ENCODE measurements around the gene TBPL1.
"Not testable (repeated sequence)": the region's sequence is repeated elsewhere in the genome, so short reads cannot be mapped to it uniquely, and the experiment has no call there.

Gene TBPL1

GRCh38 chr6:133953634-133954415 lies 801 bp downstream of the TBPL1 start:
- no peak for DNase-seq (ENCODE audit: low read depth in 2 of 2)

DNA sequence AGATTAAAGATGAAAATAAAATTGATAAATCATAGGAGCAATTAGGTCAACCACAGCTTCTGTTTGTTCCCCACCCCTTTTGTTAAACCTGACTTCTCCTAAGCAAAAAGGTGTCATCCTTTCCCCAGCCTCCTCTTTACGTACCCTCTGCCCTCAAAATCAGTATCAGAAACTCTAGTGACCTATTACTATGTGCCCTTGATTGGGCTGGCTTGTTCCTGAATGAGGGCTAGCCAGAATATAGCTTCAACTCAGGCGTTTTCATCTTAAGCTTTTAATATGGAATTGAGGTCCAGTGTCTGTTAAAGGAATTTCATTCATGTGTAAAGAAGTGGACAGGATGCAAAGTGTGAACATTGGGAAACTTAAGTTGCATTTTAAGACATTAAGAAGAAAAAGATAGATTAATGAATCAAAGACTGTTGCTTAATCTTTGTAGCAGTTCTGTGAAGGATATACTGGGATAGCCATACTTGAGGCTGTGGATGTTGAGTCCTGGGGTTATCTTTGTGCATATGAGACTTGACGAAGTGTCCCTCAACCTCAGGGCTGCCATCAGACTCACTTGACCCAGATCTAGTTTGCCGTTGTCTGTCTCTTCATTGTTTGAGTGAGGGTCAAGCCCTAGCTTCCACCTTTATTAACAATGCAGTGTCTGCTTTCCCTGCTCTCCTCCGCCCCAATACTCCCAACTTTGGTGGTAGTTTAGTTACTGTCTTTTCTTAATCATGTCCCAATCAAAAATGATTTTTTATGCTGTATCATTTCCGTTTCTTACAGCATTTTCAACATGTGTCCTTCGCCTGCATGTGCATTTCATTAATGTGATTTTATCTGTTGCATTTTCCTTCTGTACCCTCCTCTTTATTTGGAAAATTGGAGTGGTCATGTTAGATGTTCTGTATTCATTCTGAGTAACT lies 1.9 kb downstream of the TBPL1 start:
- no peak for DNase-seq (ENCODE audit: low read depth in 2 of 2)

- no peak for DNase-seq (ENCODE audit: low read depth in 2 of 2)
Measured at GRCh38 chr6:133955582-133956415, 2.8 kb downstream of the TBPL1 start.

GRCh38 chr6:133956416-133957049 lies 3.5 kb downstream of the TBPL1 start:
- no peak for DNase-seq (ENCODE audit: low read depth in 2 of 2)

DNA sequence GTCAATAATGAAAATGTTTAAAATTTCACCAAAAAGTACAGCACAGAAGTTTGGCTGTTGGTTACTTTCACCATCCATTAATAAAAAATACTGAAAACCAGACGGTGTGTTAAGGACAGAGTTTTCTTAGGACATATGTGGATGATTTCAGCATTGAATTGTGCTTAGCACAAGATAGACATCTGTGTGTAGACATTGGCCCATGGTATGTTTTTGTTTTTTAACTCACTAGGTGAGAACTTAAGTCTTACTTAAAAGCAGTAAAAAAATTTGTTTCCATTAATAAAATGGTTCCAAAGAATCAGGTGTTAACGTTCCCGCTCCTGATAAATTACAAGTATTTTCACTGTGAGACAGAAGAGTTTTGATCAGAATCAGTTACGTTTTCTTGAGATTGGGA lies 4.2 kb downstream of the TBPL1 start:
- DNase-seq (ENCODE audit: low read depth in 2 of 2) = no peak

- DNase-seq (ENCODE audit: low read depth in 2 of 2) = no peak
Measured at GRCh38 chr6:133957780-133958242, 4.8 kb downstream of the TBPL1 start.

DNA sequence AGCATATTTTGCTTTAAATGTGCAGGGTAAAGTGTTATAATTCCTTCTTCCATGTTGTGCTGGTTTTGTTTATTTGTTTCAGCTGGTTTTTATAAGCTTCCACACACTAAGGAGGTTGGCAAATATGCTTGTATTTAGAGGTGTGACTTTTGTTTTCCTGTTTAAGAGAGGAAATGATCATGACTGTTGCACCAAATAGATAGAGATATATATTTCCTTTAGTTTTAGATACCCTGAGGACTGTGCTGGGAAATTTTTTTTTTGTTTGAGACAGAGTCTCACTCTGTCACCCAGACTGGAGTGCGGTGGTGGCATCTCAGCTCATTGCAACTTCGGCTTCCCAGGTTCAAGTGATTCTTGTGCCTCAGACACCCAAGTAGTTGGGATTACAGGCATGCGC lies 5.8 kb downstream of the TBPL1 start:
- no peak for DNase-seq (ENCODE audit: low read depth in 2 of 2)

- no peak for DNase-seq (ENCODE audit: low read depth in 2 of 2)
Measured at GRCh38 chr6:133959667-133960368, 6.8 kb downstream of the TBPL1 start.

DNA sequence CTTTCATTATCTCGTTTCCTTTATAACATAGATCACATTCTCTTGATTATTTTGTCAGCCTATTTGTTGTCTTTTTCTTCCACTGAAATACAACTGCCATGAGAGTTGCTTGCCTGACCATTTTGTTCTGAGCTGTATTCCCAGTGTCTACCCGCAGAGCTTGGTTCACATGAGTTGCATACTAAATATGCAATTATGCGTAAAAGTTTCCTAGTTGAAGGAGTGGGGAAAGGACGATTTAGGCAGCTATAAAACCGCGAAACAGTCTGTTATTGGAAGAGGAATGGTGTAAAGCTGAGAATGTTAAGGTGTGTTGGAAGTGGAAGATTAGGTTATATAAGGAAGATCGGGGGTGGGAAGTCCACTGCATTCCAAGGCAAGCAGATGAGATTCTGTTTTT lies 8.8 kb downstream of the TBPL1 start:
- DNase-seq (ENCODE audit: low read depth in 2 of 2) = no peak

DNA sequence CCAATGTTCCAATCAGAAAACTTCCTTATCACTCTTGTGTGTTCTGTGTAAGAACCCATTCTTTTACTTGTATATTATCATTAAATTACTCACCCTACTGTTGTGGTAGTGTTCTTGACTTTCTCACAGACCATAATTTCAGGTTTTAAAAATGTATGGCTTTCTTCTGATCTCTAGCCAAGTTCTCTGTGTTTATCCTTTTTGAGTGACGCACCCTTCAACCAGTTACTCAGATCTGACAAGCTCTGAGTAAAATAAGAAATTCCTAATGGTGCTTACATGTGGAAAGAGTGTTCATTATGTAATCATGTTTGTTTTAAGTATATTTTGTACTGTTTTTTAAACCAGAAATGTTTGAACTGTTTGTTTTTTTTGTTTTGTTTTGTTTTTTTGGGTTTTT lies 11.0 kb downstream of the TBPL1 start:
- no peak for DNase-seq (ENCODE audit: low read depth in 2 of 2)

DNA sequence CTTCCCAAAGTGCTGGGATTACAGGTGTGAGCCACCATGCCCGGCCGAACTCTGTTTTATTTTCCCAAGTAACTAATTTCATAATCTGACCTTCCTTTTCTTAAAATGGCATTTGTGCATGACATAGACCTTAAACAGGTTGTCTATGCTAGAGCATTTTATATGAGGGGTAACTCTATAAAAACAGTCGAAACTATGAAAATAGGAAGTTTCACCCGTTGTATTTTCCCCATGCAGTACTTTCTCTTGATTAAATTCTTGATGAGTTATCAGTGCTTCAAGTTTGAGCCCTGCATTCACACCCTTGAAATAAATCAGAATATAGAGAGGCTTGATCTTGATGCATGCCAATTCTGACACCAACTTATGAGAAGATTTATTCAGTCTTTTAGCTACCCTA lies 11.7 kb downstream of the TBPL1 start:
- no peak for DNase-seq (ENCODE audit: low read depth in 2 of 2)

DNA sequence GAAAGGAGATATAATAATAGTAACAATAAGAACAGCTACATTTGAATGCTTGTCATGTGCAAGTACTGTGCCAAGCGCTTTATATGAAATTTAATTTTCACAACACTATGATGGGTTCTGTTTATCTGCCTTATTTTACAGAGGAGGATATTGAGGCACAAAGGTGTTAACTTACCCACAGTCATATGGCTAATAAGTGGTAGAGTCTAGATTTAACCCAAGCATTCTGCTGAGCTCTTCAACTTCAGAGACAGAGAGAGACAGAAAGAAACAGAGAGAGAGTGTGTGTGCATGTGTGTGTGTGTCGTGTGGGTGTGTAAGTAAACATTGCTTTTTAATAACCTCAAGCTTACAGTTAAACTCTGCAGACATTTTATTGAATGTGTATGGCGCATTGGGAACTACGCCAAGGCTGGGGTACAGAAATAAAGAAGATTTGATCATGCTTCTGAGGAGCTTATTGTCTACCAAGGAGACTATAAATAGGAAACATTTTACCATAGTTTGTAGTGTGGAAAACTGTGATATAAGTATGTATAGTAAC lies 12.9 kb downstream of the TBPL1 start:
- no peak for DNase-seq (ENCODE audit: low read depth in 2 of 2)

DNA sequence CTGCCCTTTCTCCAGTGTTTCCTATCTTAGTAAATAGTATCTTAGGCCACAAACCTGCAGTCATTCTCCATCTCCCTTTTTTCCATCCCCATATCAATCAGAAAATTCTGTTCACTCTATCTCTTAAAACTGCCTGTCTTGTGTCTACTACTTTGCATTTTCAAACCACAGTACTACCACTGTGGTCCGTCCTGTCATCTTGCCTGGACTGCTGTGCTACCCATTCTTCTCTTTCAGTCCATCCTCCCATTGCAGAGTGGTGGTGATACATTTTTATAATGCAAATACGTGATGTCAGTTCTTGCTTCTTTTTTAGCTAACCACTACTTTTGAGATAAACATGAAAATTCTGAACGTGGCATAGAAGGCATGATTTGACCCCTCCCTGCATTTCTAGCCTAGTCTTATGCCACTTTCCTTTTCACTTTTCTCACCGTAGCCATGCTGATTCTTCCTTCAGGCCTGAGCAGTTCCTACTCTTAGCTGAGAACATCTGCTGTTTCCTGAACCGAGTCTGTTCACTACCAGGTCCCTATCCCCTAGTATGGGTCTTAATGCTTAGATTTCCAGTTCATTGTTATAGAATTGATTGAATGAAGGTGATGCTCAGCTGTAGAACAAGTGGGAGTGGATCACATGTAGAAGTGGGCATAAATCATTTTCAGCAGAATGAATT lies 13.8 kb downstream of the TBPL1 start:
- no peak for DNase-seq (ENCODE audit: low read depth in 2 of 2)

DNA sequence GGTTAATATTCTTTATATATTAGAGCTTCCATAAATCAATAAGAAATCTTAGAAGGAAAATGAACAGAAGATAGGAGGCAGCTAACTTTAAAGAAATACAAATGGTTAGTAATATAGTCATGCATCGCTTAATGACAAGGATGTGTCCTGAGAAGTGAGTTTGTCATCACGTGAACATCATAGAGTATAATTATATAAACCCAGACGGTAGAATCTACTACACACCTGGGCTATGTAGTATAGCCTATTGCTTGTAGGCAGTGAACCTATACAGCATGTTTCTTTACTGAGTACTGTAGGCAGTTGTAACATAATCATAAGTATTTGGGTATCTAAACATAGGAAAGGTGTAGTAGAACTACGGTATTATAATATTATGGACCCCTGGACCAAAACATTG lies 14.3 kb downstream of the TBPL1 start:
- no peak for DNase-seq (ENCODE audit: low read depth in 2 of 2)

DNA sequence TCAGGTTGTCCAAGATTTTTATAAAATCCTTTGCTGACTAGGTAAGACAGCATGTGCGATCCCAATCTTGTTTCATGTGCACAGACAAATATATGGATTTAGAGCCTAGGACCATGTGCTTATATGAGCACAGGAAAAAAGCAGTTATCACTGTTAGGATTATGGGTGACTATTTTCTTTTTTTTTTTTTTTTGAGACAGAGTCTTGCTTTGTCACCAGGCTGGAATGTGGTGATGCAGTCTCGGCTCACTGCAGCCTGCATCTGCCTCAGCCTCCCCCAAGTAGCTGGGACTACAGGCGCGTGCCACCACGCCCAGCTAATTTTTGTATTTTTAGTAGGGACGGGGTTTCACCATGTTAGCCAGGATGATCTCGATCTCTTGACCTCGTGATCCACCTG lies 14.8 kb downstream of the TBPL1 start:
- DNase-seq (ENCODE audit: low read depth in 2 of 2) = not testable (repeated sequence)

DNA sequence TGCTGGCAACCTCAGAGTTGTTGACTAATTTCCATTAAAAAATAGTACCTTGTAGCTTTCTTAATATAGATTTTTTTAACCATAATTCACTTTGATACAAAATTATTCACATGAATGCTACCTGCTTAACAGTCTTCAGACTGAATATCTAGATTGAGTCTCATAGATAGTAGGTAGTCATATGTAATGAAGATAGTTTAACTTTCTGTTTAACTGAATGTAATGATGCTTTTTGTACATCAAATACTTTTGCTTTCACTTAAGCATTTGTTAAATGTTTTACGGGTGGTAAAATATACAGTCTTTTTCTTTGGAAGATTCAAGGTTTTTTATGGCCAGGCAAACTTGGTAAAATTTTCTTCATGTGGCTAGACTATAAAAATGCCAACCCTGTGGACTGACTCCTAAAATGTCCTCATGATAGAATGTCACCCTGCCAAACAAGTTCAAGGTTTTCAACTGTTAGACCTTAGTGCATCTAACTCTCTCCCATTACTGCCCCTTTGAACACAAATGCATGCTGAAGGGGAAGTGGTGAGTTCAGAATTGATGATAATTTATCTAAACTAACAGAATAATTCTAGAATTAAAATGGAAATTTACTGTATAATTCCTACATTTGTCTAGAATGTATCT lies 16.4 kb downstream of the TBPL1 start:
- DNase-seq (ENCODE audit: low read depth in 2 of 2) = no peak

DNA sequence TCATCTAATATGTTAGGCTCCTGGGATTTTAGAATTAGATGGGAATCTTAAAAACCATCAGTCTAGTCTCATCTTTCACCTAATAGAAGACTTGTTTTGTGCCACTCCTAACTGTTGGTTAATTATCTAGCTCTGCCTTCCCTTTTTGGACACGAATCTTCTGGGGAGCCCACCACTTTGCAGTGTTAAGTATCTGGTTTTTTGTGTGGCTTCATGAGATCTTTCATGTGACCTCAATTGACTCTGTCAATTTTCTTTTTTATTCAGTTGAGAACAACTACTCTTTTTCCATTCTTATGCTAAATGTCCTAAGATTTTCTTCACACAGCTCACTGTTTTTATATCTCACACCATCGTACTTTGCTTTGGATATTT lies 16.9 kb downstream of the TBPL1 start:
- no peak for DNase-seq (ENCODE audit: low read depth in 2 of 2)

- no peak for DNase-seq (ENCODE audit: low read depth in 2 of 2)
Measured at GRCh38 chr6:133971861-133972260, 18.8 kb downstream of the TBPL1 start.

DNA sequence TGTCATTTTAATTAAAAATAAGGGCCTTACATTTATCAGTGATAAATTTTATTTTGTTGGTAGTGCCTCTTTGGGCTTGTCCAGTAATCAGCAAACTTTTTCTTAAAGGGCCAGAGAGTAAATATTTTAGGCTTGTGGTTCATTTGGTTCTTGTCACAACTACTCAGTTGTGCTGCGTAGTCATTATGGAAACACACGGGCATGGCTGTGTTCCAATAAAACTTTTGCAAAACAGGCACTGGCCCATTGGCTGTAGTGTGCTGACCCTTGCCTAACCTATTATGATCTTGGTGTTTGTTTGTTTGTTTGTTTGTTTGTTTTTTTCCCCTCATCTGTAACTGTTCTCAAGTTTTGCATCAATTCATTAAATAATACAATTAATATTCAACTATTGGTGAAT lies 19.4 kb downstream of the TBPL1 start:
- DNase-seq (ENCODE audit: low read depth in 2 of 2) = no peak

Data from fibroblast of skin of left biceps (primary cell).